DND-41 (cell line): ENCODE data around the gene LSR.

ENCODE experiments used
- ATAC-seq: fragments of 200-7000 bp; cut with Tn5 transposase; 3 replicates; pipeline ENCODE4 v1.9.1; 2021; ENCODE audit warnings: low read depth; ENCODE audit not compliant: insufficient read depth
- DNase-seq: peaks from one replicate; pipeline ENCODE4 v3.0.0-alpha.2; 2020
- H2AFZ ChIP-seq: 2 replicates; pipeline ENCODE4 v1.6.0; 2012; ENCODE audit warnings: low read depth, low read length
- H3K27ac ChIP-seq: 2 replicates; pipeline ENCODE4 v1.5.1; 2012; ENCODE audit warnings: low read length, inconsistent platforms
- H3K27me3 ChIP-seq: fragments of 200-600 bp; sonication (generic); 2 replicates; pipeline ENCODE4 v1.6.0; 2012; ENCODE audit warnings: low read length, mild to moderate bottlenecking, inconsistent platforms; ENCODE audit not compliant: insufficient read depth, poor library complexity
- H3K36me3 ChIP-seq: 2 replicates; pipeline ENCODE4 v1.5.1; 2012; ENCODE audit warnings: low read length, inconsistent platforms; ENCODE audit not compliant: insufficient read depth
- H3K4me1 ChIP-seq: 2 replicates; pipeline ENCODE4 v1.5.1; 2012; ENCODE audit warnings: mild to moderate bottlenecking, low read length; ENCODE audit not compliant: insufficient read depth
- H3K4me2 ChIP-seq: 2 replicates; pipeline ENCODE4 v1.6.0; 2012; ENCODE audit warnings: mild to moderate bottlenecking, moderate library complexity, low read length, inconsistent platforms; ENCODE audit not compliant: insufficient read depth
- H3K4me3 ChIP-seq, 2 experiments: fragments of 200-600 bp in 1 of 2; shearing (Covaris generic) in 1 of 2; 2 replicates each; pipeline ENCODE4 v1.5.1; 2012 to 2016; ENCODE audit warnings: inconsistent platforms in 2 of 2, low read length in 2 of 2, mild to moderate bottlenecking in 2 of 2, low read depth in 1 of 2, moderate library complexity in 1 of 2
- H3K79me2 ChIP-seq: 2 replicates; pipeline ENCODE4 v1.6.0; 2012; ENCODE audit warnings: low read length, inconsistent platforms; ENCODE audit not compliant: insufficient read depth
- H3K9ac ChIP-seq: 2 replicates; pipeline ENCODE4 v1.6.0; 2012; ENCODE audit warnings: low read depth, mild to moderate bottlenecking, inconsistent platforms, low read length, moderate library complexity
- H3K9me3 ChIP-seq: 2 replicates; pipeline ENCODE4 v1.5.1; 2012; ENCODE audit warnings: low read length, moderate library complexity, mild to moderate bottlenecking, inconsistent platforms; ENCODE audit not compliant: insufficient read depth, severe bottlenecking
- H4K20me1 ChIP-seq: 2 replicates; pipeline ENCODE4 v1.6.0; 2012; ENCODE audit warnings: low read length; ENCODE audit not compliant: insufficient read depth
- EZH2 ChIP-seq: IDR thresholded peaks from 3 replicates; pipeline ENCODE4 v1.6.1; 2012; ENCODE audit warnings: borderline replicate concordance, low read depth, mild to moderate bottlenecking, moderate library complexity, low read length, inconsistent platforms; ENCODE audit not compliant: severe bottlenecking
- TF ChIP-seq, protein P1 (sequence below): IDR thresholded peaks from 2 replicates; pipeline ENCODE4 v1.5.1; 2012; ENCODE audit warnings: borderline replicate concordance, low read length, moderate library complexity, mild to moderate bottlenecking; ENCODE audit not compliant: poor library complexity, severe bottlenecking; ENCODE audit errors: extremely low read depth

LSR gene

DNA sequence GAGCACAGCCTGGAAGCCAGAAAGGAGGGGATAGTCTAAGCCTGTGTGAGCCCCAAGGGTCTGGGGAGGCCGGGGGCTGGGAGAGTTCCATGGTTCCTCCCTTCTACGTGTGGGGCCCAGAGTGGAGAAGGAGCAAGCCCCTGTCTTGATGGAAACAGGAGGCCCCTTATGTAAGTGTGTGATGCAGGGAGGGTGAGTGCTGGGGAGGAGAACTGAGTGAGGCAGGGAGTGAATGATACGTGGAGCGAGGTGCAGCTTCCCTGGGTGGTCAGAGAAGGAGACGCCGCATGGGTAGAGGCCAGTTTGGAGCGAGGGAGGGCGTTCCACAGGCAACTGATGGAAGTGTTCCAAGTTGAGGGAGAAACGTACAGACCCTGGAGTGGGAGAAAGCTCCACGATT is 59.1 kb downstream of the LSR start:
- H3K36me3 ChIP-seq, result no peaks in the 10 kb centered on the region
- H3K27ac ChIP-seq, result no peak overlapping the region
- ATAC-seq, result no peak
- TF ChIP-seq EZH2, result no peak
- TF ChIP-seq, protein P1, sequence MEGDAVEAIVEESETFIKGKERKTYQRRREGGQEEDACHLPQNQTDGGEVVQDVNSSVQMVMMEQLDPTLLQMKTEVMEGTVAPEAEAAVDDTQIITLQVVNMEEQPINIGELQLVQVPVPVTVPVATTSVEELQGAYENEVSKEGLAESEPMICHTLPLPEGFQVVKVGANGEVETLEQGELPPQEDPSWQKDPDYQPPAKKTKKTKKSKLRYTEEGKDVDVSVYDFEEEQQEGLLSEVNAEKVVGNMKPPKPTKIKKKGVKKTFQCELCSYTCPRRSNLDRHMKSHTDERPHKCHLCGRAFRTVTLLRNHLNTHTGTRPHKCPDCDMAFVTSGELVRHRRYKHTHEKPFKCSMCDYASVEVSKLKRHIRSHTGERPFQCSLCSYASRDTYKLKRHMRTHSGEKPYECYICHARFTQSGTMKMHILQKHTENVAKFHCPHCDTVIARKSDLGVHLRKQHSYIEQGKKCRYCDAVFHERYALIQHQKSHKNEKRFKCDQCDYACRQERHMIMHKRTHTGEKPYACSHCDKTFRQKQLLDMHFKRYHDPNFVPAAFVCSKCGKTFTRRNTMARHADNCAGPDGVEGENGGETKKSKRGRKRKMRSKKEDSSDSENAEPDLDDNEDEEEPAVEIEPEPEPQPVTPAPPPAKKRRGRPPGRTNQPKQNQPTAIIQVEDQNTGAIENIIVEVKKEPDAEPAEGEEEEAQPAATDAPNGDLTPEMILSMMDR, result no peak
- no peak overlapping the region for H2AFZ ChIP-seq
- H3K4me3 ChIP-seq, result no peak overlapping the region
- H3K27me3 ChIP-seq, result no peaks in the 10 kb centered on the region
- no peaks in the 10 kb centered on the region for H3K9me3 ChIP-seq
- no peak overlapping the region for H3K4me2 ChIP-seq
- H3K4me1 ChIP-seq, result no peaks in the 10 kb centered on the region
- H4K20me1 ChIP-seq, result no peaks in the 10 kb centered on the region
- no peak for DNase-seq
- H3K79me2 ChIP-seq, result no peaks in the 10 kb centered on the region
- H3K9ac ChIP-seq, result no peak overlapping the region

- no peak for ATAC-seq
Observed at GRCh38 chr19:35308910-35309309, 60.1 kb downstream of the LSR start.

GRCh38 chr19:35309481-35310279 is 60.9 kb downstream of the LSR start:
- Histone ChIP-seq H3K4me2 (no peak overlapping the region), H4K20me1 (0 out of 2 replicates have a peak, but pooled peaks cover 2% of the 10 kb centered on the region), H3K27me3 (no peaks in the 10 kb centered on the region), H2AFZ (no peak overlapping the region), H3K4me1 (no peaks in the 10 kb centered on the region), H3K36me3 (no peaks in the 10 kb centered on the region), H3K9me3 (no peaks in the 10 kb centered on the region), H3K4me3 (no peak overlapping the region), H3K79me2 (no peaks in the 10 kb centered on the region), H3K9ac (no peak overlapping the region), H3K27ac (no peak overlapping the region)
- ATAC-seq, result no peak
- no peak for DNase-seq
- TF ChIP-seq EZH2, result no peak
- TF ChIP-seq, protein P1, result no peak

More at GRCh38 chr19:35308910-35309309, 60.1 kb downstream of the LSR start:
- H3K4me2 ChIP-seq, result no peak overlapping the region
- no peak overlapping the region for H3K27ac ChIP-seq
- 0 out of 2 replicates have a peak, but pooled peaks cover under 1% of the 10 kb centered on the region for H4K20me1 ChIP-seq
- no peaks in the 10 kb centered on the region for H3K79me2 ChIP-seq
- H3K9me3 ChIP-seq, result no peaks in the 10 kb centered on the region
- DNase-seq, result no peak
- no peak for TF ChIP-seq EZH2
- TF ChIP-seq, protein P1, result no peak
- H3K27me3 ChIP-seq, result no peaks in the 10 kb centered on the region
- H2AFZ ChIP-seq, result no peak overlapping the region
- H3K4me3 ChIP-seq, result no peak overlapping the region
- H3K36me3 ChIP-seq, result no peaks in the 10 kb centered on the region
- H3K9ac ChIP-seq, result no peak overlapping the region
- H3K4me1 ChIP-seq, result no peaks in the 10 kb centered on the region
